ENCODE results near the gene UTS2B.

UTS2B gene

GRCh38 chr3:191329654-191330529 lies at the start of gene UTS2B:
UTS2B (minus strand) TSS chr3:191330526; CDS start chr3:191282189, 48,337 bp downstream.
- no peak for TF ChIP-seq CTCF (IDR thresholded peaks at IDR 0.05; ENCODE audit: low read depth, low read length, missing control alignments)
- DNase-seq (ENCODE audit: low read depth) = no peak
- H3K4me3 ChIP-seq (ENCODE audit: low read depth, low read length) = peak within 1 kb of the TSS; percentile 86

GRCh38 chr3:191380001-191380400 lies 49.7 kb upstream of the UTS2B start:
- no peak overlapping the region for H3K4me3 ChIP-seq (ENCODE audit: low read depth, low read length)
- no peak for TF ChIP-seq CTCF (IDR thresholded peaks at IDR 0.05; ENCODE audit: low read depth, low read length, missing control alignments)
- DNase-seq (ENCODE audit: low read depth) = no peak

- TF ChIP-seq CTCF (IDR thresholded peaks at IDR 0.05; ENCODE audit: low read depth, low read length, missing control alignments) = no peak
- H3K4me3 ChIP-seq (ENCODE audit: low read depth, low read length) = no peak overlapping the region
- no peak for DNase-seq (ENCODE audit: low read depth)
Measured at GRCh38 chr3:191379446-191379845, 49.1 kb upstream of the UTS2B start.

- no peak overlapping the region for H3K4me3 ChIP-seq (ENCODE audit: low read depth, low read length)
- no peak for DNase-seq (ENCODE audit: low read depth)
- no peak for TF ChIP-seq CTCF (IDR thresholded peaks at IDR 0.05; ENCODE audit: low read depth, low read length, missing control alignments)
Measured at GRCh38 chr3:191378142-191378812, 48.0 kb upstream of the UTS2B start.

- no peak for DNase-seq (ENCODE audit: low read depth)
- H3K4me3 ChIP-seq (ENCODE audit: low read depth, low read length) = no peak overlapping the region
- no peak for TF ChIP-seq CTCF (IDR thresholded peaks at IDR 0.05; ENCODE audit: low read depth, low read length, missing control alignments)
Measured at GRCh38 chr3:191376516-191377141, 46.3 kb upstream of the UTS2B start.

- no peak for DNase-seq (ENCODE audit: low read depth)
- TF ChIP-seq CTCF (IDR thresholded peaks at IDR 0.05; ENCODE audit: low read depth, low read length, missing control alignments) = no peak
Measured at GRCh38 chr3:191373327-191373726, 43.0 kb upstream of the UTS2B start.

More at GRCh38 chr3:191373327-191373726, 43.0 kb upstream of the UTS2B start:
- no peak overlapping the region for H3K4me3 ChIP-seq (ENCODE audit: low read depth, low read length)

Measured in GM12864 (cell line).